ENCODE data around the gene TMCC3. TPM values are rescaled to one million over a fixed set of nuclear protein-coding genes. Genes with fewer than 3 reads are reported as not detected.
A peak's percentile ranks its signal among the peaks of the same experiment; 100 is the strongest.

Gene TMCC3
- total RNA-seq, 1 experiment from 2014 or later, result 2.9 TPM

GRCh38 chr12:94673496-94673895 is 23.1 kb upstream of the TMCC3 start:
- no peak for DNase-seq (ENCODE audit: low spot score)

DNA sequence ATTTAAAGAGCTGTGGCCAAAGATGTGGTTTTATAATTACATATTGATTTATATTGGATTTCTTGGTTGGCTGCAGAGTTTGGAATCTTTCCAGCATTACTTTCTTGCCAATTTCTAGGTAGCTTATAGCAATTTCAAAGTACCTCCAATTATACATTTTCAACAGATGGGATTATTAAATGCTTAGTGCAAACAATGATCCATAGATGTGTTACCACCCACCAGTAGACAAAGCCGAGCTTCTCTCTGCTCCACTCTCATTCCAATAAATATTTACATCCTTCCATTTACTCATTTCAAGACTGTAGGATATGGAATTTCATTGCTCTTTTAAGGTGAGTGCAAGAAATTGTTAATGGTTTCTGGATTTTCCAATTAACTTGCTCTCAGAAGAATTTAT is 21.6 kb upstream of the TMCC3 start:
- peak; percentile 12 for DNase-seq (ENCODE audit: low spot score)

DNA sequence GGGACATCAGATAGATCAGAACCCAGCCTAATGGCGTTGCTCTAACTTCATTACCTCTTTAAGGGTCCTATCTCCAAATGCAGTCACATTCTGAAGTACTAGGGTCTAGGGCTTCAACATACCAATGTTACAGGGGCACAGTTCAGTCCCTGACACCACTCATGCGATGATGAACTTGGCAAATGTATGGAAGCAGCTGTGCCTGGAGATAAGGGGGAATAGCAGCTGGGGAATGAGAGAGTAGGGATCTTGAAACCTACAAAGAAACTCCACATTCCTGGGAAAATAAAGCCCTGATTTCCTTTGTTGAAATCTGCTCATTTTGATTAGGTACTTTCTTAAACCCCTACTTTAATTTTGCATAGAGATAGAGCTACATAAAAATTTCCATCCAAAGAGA is 20.5 kb upstream of the TMCC3 start:
- no peak for DNase-seq (ENCODE audit: low spot score)

DNA sequence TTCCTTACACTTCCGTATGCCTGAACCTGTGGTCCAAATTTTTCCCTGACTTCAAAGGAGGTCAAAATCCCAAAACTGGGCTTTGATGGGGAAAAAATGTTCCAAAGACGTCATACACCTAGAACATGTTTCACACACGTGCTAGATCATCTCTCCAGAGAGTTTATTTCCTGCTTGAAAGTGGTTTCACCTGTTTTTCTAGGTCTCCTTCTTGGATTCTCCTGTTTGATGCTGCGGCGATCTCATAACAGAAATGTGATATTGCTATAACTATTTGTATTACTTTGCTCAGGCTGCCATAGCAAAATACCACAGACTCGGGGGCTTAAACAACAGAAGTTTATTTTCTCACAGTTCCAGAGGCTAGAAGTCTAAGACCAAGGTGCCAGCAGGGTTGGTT is 19.7 kb upstream of the TMCC3 start:
- DNase-seq (ENCODE audit: low spot score), result peak; percentile 34

DNA sequence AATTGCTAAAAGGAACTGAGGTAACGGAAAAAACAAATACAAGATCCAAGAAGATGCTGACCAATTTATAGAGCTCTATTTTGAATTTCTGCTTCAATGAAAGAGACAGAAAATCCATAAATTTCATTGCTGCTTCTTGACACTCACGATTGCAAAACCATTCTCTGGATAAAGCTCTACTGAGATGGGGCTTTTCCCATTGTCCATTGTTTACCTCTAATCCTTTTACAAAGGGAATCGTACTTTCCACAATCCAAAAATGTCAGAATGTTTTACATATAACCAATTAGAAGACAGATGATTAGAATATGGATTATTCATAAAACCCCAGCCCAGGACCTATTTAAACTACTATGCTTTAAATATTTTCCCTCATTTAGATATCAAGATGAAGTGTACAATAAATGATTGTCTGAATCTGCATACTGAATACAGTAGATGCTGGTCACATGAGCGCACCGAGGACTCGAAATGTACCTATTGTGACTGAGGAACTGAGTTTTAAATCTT is 16.7 kb upstream of the TMCC3 start:
- no peak for DNase-seq (ENCODE audit: low spot score)

DNA sequence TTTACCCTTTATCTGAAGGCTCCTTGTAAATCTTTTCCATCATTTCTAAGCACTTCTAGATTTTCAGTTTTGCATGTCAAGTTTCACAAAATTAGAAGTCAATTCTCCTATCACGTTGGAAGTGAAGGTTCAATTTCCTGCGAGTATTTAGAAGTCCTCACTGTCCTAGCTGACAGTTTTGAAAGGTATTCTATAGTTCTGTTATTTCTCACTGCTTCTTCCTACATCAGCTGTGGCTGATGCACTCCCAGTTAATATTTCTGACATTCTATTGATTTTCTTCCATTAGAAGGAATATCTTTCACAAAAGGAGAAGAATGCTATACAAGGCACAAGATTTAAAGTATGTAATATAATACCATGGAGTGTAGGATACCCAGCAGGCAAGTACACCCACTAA is 15.8 kb upstream of the TMCC3 start:
- no peak for DNase-seq (ENCODE audit: low spot score)

- DNase-seq (ENCODE audit: low spot score), result no peak
Observed at GRCh38 chr12:94663702-94664101, 13.3 kb upstream of the TMCC3 start.

GRCh38 chr12:94663071-94663470 is 12.7 kb upstream of the TMCC3 start:
- no peak for DNase-seq (ENCODE audit: low spot score)

GRCh38 chr12:94660436-94660835 is 10.1 kb upstream of the TMCC3 start:
- DNase-seq (ENCODE audit: low spot score), result no peak

DNA sequence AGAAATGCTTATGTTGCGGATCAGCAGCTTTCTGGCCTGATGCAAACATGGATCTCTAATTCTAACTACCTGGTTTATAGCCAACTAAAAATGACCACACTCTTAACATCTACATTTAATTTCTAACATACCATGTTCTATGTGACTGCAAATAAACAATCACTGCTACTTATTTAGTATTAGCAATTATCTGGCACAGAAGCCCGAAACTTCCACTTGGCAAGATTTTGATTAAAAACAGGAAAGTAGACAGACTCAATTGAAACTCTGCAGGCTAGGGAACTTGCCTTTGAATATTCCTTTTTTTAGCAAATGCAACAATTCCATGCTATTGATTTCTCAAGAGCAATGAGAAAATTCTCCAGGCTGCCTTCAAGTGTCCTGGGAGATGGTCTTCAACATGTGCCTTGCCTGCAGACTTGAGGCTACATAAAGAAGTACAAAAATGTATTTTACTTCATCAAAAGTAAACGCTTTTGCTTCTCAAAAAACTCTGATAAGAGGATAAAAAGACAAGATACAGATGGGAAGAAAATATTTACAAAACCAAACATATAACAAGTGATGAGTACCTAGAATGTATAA is 9.1 kb upstream of the TMCC3 start:
- no peak for DNase-seq (ENCODE audit: low spot score)

- DNase-seq (ENCODE audit: low spot score), result no peak
Observed at GRCh38 chr12:94658931-94659330, 8.6 kb upstream of the TMCC3 start.

GRCh38 chr12:94656556-94656955 is 6.2 kb upstream of the TMCC3 start:
- DNase-seq (ENCODE audit: low spot score), result no peak

DNA sequence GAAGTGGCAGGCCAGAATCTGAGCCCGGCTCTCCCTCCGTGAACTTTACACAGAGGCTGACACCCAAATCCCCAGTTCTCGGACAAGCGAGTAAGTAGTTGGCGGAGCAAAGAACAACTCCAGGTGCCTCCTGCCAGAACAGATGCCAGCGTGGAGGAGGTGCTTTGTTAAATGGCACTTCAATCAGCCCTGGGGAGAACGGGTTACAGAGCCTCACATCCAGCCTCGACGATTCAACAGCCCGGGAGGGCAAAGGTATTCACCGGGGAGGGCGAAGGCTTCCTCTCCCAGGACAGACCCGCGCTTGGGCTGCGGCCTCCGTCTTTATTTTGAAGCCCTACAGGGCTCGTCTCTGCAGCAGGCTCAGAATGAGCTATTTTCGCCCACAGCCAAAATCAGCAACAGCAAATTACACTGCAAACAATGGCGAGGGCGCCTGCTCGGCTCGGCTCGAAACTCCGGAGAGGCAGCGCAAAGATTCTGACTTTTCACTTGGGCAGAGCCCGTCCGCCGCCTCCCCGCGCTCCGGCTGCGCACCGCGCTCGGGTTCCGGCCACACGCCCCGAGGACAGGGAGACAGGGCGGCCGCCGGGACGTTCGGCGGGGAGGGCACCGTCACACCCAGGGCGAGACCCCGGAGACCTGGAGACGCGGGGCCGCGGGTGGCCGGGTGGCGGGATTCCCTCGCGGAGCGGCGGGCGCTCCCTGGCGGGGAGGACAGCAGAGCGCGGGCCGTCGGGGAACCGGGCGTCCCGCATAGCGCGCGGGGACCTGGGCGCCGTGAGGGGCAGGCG is 811 bp downstream of the TMCC3 start:
- peak; percentile 45 for DNase-seq (ENCODE audit: low spot score)

GRCh38 chr12:94648578-94648977 is 1.8 kb downstream of the TMCC3 start:
- DNase-seq (ENCODE audit: low spot score), result no peak

DNA sequence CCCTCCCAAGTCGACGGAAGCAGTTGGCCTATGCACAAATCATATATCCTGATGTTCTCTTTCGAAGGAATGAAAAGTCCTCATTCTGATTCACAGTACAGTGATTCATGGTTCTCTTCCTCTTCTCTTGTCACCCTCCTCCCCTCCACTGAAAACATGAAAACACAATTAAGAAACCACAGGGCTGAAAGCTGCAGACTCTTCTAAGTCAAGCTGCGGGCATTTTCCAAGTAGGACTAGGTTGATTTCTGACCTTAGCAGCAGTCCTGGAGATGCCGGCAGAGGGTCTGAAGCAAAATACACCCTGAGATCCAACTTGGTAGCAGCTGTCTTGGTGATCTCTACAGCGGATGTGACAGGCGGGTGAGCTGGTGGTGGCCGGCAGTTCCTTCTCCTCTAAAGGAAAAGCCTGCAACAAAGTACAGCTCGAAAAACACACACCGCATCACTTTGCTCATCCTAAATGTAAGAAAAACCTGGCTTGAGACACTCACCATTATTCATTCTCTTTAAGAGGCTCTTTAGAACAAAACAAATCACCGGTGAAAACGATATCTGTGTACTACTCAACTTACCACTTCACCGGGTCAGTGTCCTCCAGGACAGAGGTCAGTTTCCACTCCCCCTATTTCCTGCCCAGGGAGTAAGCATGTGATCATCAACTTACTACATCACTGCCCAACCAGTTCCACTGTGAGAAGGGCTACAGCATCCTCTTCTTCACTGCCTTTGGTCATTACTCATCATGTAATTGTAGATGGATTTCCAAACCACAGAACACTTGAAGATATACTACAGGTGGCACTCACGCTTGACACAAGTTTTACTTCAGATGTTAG is 6.0 kb downstream of the TMCC3 start:
- no peak for DNase-seq (ENCODE audit: low spot score)

GRCh38 chr12:94643606-94644005 is 6.8 kb downstream of the TMCC3 start:
- no peak for DNase-seq (ENCODE audit: low spot score)

DNA sequence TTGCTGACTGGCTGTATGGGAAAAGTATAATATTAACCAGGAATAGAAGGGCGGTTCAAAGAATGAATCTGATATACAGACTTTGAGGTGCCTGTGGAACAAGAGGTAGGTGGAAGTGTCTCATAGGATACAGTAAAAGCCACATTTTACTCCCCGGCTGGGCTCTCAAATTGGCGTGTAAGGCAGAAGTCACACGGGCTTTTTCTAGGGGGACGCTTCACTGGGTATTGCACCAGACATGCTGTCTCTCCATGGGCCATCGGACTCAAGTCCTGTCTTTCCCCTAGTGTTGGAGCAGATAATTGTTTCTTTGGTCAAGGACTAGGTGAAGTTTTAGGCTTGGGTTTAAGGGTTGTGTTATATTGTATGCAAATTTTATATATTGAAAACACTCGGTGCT is 9.1 kb downstream of the TMCC3 start:
- DNase-seq (ENCODE audit: low spot score), result peak; percentile 45

DNA sequence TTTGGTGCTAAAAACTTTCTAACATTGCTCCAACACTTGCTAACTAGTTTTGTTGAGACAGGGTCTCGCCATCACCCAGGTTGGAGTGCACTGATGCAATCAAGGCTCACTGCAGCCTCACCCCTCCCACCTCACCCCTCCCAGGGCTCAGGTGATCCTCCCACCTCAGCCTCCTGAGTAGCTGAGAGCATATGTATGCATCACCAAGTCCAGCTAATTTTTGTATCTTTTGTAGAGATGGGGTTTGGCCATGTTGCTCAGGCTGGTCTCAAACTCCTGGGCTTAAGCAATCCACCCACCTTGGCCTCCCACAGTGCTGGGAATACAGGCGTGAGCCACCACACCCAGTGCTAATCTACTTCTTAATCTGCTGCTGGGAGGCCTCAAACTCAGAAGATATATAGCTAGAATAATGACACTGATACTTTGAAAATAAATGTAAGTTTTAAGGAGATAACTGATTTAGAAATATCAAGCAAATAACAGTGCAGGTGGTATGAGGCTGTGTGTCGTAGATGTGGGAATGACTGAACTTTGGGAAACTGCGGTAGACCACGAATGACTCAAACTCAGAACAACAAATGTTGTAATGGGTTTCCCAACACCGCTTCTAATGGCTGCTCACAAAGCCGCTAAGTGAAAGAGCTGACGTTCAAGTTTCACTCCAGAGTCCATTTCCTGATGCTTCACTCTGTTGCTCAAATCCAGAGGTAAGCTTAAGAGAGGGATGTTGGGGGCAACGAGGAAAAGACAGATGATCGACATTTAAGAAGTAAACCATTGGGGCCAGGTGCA is 10.0 kb downstream of the TMCC3 start:
- no peak for DNase-seq (ENCODE audit: low spot score)

GRCh38 chr12:94638521-94638920 is 11.8 kb downstream of the TMCC3 start:
- no peak for DNase-seq (ENCODE audit: low spot score)

DNA sequence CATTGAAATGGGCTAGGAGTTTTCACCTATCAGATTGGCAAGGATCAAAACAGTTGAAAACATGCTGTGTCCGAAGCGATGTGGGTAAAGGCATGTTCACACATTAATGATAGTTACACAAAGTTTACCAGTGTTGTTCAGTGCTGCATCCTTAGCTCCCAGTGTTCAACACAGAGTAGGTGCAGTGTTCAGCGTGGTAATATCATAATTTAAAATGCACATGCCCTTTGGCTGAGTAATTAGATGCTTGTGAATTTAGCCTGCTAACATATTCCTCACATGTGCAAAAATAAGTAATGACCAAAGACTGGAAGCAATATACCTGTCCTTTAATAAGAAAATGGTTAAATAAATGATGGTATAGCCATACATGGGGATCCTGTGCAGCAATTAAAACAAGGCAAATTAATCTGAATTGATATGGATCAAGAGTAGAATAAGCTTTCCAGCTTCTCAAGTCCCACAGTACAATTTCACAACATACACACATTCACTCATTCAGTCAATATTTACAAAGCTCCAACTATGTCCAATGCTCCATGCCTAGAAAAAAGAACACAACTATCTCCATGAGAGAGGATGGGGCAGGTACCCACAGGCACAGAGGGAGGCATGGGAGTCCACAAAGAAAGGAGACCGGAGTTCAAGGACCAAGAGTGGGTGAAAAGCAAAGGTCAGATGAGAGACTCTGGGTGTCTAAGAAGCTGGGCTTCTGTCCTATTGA is 12.8 kb downstream of the TMCC3 start:
- no peak for DNase-seq (ENCODE audit: low spot score)

All from HT-29 (cell line).